ENCODE results near the gene PHEX.
A peak's percentile ranks its signal among the peaks of the same experiment; 100 is the strongest.

The PHEX gene

DNA sequence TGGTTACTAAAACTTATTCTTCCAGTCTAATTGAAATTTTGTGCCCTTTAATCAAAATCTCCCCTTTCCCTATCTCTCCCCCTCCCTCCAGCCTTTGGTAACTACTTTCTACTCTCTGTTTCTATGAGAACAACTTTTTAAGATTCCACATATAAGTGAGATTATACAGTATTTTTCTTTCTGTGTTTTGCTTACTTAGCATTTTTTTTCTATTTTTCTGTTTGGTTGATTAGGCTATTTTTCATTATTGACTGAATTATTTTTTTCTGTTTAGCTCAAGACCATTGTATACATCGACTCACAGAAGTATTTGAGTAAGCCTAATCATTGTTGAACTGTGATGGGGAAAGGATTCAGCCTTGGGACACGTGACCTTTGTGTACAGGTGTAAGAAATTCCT, 116.4 kb downstream of the PHEX start:
- no peak for DNase-seq (ENCODE audit: low read depth in 2 of 2)

DNA sequence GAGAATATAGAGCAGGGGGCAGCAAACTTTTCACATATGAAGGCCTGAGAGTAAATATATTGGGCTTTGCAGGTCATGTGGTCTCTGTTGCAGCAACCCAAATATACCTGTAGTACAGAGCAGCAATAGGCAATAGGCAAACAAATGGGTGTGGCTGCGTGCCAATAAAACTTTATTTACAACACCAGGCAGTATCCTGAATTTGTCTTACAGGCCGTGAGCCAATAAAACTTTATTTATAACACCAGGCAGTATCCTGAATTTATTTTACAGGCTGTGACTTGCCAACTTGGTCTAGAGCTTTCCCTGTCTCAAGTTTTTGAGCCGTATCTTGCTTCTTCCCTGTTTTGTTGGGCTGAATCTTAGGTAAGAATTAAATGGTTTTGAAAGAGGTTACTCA, 118.2 kb downstream of the PHEX start:
- DNase-seq (ENCODE audit: low read depth in 2 of 2), result no peak

DNA sequence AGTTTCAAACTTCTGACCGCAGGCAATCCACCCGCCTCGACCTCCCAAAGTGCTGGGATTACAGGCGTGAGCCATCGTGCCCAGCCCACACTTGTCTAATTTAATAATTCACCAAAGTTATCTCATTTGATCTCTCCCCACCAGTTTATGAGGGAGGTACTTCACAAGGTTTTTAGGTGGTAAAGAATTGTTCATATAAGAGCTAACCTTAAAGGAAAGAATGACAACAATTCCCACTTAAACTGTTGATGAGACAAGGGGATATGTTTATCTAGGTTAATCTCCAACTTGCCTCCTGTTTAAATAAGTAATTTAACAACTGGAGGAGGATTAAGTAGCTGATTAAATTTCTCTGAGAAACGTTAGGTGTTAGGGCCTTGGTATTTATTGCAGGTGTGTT, 123.0 kb downstream of the PHEX start:
- no peak for DNase-seq (ENCODE audit: low read depth in 2 of 2)

DNA sequence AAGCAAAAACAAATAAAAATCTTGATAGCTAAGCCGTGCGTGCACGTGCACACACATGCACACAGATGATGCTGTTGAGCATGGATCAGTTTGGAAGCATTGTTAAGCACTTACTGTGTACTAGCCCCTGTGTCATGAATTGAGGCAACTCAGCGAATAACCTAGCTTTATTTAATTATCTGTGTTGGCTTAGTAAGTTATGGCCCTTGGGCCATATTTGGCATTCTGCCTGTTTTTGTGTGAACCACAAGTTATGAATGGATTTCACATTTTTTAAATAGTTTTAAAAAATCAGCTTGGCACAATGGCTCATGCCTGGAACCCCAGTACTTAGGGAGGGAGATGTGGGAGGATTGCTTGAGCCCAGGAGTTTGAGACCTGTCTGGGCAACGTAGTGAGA, 126.9 kb downstream of the PHEX start:
- no peak for DNase-seq (ENCODE audit: low read depth in 2 of 2)

DNA sequence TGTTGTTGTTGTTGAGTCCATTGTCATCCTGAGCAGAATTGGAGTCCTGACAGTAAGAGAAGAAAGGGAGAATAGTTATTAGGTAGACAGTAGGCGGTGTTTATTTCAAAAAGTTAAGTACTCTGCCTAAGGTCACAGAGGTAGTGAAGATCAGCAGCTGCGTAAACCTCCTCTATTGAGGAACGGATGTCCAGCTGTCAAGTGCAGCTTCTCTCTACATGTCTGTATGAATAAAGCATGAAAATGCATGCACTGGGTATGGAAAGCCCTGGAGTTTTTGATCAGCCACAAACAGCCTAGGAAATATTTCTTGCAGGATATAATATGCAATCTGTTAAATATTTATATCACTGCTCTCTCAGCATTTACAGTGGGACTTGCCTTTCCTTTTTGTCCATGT, 131.2 kb downstream of the PHEX start:
- no peak for DNase-seq (ENCODE audit: low read depth in 2 of 2)

DNA sequence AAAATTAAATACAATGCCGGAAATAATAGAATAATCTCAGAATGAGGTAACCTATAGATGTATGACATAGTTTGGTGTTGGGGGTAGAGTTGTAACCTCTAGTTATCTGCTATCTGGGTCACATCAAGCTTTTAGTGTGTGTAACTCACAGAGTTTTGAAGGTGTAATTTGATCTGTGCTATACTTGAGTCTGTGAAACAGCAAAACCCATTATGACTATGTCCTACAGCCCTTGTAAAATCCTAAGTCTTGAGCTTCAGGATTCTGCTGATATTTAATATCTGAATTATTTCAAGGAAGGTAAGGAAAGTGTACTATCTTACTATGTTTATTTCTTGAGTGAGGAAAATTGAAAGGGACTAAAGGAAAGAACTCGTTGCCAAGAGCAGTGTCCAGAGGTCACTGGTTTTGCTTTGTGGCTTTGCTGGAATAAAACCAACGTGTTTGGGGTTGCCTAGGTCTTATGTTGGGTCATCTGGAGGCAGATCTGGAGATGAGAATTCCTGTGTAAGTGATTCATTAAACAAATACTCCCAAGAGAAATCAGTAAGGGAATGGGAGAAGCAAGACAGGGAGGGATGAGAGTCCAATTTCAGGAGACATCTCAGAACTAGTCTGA, 132.8 kb downstream of the PHEX start:
- no peak for DNase-seq (ENCODE audit: low read depth in 2 of 2)

DNA sequence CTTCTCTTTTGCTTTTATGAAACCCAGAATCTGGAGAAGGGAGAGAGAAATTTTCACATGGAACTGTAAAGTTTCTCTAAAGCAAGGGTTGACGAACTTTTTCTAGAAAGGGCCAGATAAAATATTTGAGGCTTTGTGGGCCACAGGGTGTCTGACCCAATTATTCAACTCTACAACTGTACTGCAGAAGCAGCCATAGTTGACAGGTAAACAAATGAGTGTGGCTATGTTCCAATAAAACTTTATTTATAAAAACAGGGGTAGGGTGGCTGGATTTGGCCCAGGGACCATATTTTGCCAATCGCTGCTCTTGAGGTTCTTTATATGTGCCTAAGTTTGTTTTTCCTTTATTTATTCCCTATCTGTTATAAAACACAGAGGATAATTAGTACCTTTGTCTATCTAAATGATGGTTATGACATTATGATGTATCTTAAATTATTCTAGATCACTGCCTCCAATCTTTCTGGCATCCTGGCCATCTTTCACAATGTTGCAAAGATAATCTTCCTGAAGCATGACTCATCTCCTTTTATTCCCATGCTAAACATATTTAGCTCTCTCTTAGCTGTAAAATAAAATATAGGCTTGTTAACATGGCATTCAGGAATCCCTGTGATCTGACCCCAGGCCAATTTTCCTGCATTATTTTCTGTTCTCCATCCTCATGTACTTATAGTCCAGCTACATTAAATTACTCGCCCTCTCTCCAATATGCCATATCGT, 133.8 kb downstream of the PHEX start:
- DNase-seq (ENCODE audit: low read depth in 2 of 2), result no peak

DNA sequence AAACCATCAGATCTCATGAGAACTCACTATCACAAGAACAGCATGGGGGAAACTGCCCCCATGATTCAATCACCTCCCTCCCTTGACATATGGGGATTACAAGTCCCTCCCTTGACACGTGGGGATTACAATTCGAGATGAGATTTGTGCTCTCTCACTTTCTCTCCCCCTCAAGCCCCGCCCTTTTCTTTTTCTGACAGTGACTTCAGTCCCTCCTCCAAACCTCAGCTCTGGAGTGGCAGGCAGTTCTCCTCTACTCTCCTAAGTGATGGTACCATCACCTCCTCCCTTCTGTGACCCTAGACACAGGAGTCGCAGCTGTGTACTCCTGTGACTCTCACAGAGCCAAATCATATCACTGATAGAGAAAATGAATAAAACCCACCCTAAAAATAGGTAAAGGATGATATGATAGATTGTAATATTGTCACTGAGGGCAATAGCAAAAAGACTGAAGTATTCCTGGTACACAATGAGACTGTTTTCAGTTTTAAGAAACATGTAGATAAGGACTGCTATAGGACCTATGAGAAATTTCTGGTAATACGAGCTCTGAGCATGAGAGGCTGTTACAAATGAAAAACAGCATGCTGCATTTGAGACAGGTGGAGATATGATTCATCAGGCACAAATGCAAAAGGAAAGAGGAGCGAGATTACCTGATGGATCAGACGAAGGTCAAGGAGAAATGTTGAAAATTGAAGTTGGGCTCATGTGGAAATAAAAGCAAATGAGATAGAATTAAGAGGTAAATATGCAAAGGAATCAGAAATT, 139.3 kb downstream of the PHEX start:
- DNase-seq (ENCODE audit: low read depth in 2 of 2), result no peak

DNA sequence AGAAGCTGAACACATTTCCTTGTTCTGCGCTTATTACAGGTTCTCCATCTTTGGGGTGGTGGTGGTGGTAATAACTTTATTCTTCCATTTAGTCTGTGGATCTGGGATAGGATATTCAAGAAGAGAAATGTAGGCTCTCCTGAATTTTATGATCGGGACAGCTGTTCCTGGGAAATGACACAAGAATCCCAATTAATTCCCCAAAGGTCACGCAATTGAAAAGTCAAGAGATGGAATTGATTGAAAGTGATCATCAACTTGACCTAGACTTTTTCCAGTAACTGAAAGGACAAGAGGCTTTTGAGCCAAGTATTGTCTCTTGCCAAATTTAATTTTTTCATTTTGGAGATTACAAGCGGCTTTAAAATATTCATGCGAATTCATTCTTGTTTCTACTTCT, 141.8 kb downstream of the PHEX start:
- no peak for DNase-seq (ENCODE audit: low read depth in 2 of 2)

DNA sequence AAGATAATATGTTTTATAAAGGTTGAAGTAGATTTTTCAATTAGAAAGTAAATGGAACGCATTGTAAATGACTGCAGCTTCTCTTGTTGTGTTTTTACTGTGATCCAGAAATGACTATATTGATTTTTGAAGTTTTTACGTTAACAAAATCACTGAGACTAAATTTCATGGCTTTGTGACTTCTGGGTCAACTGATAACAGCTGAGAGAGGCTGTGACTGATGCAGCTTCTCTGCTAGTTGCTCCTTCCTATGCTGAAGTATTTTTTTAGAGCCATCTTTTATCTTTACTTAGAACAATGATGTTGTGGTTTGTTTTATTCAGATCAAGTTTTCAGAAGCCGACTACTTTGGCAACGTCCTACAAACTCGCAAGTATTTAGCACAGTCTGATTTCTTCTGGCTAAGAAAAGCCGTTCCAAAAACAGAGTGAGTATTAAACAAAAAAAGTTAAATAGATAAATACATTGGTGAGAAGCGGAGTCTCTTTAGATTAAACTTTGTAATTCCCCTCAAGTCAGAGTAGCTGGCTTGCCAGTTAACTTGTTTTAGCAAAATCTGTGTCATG, 145.9 kb downstream of the PHEX start:
- DNase-seq (ENCODE audit: low read depth in 2 of 2), result no peak

DNA sequence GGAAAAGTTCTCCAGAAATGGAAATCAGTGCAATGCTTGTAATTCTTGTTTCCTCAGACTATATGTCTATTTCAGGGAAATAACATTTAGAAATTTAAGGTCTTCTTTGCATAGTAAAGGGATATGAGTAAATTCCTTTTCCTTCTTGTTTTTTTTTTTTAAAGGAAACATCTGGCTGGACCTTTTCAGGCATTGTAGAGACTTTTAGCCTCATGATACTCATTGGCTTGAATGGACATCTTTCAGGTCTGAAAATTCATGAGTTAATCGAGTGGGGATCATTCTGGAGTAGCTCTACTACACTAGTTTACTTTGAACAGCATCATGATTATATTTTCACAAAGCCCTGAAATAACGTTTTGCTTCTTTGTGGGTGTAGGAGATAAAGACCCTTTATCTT, 152.0 kb downstream of the PHEX start:
- DNase-seq (ENCODE audit: low read depth in 2 of 2), result no peak

DNA sequence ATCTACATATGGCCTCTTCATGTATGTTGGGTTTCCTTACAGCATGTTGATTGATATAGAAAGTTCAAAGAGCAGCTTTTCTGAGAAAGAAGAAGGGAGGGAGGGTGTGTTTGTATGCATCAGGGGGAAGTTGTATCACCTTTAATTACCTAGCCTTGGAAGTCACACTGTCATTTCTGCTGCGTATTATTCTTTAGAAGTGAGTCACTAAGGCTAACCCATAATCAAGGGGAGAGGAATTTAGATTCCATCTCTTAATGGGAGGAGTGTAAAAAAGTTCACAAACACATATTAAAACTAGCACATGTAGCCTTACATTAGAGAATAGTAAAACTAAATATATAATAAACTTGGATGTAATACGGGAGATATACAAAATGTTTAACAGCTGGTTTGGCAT, 154.0 kb downstream of the PHEX start:
- no peak for DNase-seq (ENCODE audit: low read depth in 2 of 2)

DNA sequence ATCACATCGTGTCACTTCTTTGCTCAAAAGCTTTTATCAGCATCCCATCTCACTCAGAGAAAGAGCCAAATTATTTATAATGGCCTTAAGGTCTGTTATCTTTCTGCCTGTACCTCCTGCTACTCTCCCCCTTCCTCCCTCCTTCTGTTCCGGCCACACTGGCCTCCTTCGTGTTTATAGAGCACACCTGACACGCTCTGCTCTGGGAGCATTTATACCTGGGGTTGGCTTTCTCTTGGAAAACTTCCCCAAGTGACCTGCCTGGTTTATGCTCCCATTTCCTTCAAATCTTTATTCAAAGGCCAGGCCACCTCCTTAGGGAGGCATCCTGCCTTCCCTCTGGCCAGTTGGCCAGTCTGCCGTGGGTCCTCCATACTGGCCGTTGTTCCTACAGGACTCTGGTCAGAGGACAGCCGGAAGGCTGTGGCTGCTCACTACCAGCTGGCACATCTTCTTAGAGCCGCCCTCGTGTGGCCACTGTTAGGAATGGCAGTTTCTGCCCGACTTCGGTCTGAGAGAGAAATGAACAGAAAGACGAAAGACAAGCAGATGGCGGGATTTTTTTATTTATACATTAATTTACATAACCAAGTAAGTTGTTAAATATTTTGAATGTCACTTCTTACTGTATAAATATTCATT, 160.4 kb downstream of the PHEX start:
- peak; percentile 14 to 22 for DNase-seq (ENCODE audit: low read depth in 2 of 2)

DNA sequence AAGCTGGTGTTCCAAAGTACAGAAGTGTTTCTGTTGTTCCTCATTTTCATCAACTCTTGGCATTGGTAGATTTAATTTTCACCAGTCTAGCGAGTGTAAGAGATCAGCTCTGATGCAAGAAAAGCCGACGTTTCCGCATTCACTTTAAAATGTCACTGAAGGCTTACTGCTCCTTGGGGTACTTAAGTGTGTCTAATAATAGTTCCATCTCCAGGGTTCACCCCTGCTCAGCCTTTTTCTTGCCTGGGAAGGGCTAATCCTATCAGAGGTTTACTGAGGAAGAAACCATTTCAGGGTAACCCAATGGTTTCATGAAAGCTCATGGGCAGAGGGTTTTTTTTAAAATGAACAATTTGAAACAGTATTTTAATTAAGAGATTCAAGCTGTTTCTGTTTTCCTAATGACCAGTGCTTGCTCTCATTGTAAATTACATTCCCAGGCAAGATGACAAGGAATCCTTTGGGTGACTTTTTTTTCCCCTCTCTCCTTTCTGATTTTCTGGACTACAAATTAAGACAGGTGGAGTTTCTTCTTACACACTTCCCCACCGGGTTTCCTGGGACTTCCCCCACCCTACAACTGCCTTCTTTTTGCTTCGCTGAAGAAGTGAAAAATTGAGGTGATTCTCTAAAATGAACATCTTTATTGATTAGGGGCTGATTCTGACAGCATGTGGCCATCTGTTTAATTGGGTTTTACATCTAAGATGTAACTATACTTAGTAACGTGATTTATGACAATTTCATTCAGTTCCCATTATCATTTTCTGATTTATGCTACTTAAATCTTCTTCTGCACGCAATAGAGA, 161.9 kb downstream of the PHEX start:
- no peak for DNase-seq (ENCODE audit: low read depth in 2 of 2)

DNA sequence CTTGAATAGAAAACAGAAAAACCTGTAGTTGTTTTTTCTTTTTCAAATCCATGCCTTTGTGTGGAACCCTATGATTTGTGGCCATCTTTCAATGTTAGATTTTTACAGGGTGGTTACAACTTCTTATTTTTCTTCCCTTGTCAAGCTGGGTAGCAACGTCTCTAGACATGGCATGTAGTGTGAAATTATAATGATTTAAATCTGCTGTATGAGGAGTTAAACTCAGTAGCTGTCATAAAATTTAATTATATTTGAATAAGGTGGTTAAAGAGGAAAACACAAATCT, 162.5 kb downstream of the PHEX start:
- DNase-seq (ENCODE audit: low read depth in 2 of 2), result no peak

DNA sequence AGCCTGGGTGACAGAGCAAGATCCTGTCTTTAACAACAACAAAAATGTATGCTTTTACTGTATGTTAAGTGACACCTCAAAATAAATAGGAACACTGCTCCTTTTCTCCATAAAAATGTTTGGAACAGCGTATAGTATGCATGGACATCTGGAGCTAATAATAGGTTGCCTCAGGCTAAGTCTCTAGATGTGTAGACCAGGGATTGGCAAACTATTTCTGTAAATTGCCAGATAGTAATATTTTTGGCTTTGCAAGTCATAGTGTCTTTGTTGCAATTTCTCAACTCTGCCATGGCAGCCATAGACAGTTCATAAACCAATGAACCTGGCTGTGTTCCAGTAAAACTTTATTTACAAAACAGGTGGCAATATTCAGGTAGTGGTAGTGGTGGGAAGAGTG, 164.0 kb downstream of the PHEX start:
- DNase-seq (ENCODE audit: low read depth in 2 of 2), result no peak

DNA sequence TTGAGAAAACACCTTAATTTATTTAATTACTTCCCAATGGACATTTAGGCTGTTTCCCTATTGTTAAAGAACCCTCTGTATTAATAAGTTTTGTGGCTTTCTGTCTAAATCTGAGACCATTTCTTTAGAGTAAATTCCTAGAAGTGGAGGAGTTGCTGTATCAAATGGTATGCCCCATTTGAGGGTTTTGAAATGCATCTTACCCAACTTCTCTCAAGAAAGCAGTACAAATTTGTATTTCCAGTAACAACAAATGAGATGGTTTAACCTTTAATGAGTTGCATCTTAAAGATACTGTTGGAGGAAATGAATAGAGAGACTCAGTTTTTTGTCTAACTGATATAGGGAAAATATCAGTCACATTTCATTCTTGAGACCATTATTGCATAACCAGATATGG, 170.1 kb downstream of the PHEX start:
- no peak for DNase-seq (ENCODE audit: low read depth in 2 of 2)

DNA sequence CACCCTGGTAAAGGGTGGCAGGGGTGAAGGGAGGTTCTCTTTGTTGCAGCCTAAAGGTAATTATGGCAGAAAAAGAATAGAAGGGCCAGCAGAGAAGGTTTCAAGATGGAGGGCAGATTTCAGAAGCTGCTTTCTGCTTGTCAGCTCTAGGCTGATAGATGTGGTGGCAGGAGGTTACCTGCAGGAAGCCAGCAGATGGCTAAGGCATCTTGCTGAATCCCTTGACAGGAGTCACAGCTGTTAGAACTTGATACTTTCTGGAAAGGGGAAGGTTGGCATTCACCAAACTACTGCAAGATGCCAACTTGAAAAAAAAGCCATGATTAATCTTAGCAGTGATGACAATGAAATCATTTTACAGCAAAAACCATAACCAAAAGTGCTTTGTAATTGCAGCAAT, 171.1 kb downstream of the PHEX start:
- no peak for DNase-seq (ENCODE audit: low read depth in 2 of 2)

DNA sequence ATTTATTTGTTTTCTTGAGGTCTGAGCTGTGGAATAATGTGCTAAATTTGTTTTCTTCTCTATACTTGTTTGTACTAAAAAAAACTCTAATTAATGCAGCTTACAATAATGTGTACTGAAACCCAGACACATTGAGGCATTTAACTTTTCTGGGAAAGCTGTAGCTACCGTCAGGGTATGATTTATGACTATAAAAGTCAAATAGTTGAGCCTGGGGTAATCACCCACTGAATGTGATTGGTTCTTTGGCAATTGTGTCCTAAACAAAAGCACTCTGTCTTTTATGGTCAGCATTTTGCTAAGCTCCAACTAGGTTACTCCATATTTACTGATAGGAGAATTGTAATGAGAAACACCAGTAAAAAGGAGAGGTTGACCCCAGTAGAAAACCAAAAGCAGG, 174.7 kb downstream of the PHEX start:
- DNase-seq (ENCODE audit: low read depth in 2 of 2), result no peak

DNA sequence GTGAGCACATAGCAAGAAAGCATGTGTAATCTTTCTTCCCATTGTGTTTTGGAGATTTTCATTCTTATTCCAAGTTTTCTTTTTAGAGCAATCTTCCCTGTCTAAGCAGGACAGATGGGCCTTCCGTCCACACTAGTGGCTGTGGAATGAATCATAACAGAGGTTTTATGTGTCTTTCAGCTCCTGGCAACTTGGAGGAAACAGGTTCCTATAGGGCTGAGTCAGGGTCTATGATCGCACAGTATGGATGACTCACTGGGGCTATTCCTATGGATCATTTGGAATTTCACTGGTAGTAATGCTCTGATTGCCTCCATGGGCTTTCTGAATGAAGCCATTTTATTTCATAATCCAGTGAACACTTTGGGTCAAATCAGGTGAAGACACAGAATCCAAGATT, 188.8 kb downstream of the PHEX start:
- DNase-seq (ENCODE audit: low read depth in 2 of 2), result no peak

DNA sequence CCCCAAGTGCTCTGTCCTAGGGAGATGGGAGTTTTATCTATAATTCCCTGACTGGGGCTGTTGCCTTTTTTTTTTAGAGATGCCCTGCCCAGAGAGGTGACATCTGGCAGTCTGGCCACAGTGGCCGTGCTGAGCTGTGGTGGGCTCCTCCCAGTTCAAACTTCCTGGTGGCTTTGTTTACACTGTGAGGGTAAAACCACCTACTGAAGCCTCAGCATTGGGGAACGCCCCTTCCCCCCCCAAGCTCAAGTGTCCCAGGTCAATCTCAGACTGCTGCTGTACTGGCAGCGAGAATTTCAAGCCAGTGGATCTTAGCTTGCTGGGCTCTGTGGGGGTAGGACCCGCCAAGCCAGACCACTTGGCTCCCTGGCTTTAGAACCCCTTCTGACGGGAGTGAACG, 202.3 kb downstream of the PHEX start:
- DNase-seq (ENCODE audit: low read depth in 2 of 2), result no peak

DNA sequence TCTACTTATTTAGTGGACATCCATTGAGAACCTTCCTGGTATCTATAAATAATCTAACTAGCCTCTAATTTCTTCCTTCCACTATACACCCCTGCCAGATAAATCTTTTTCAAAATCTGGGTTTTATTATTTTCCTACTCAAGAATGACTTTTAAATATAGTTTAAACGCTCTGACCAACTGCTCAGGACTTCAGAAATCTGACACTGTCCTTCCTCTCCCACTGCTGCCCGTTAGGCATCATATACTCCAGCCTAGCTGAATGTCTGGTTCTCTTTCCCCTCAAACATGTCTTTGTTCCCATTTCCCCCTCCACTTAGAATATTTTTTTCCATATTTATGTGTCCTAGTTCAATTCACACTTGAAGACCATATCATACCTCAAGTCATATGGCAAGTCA, 205.4 kb downstream of the PHEX start:
- DNase-seq (ENCODE audit: low read depth in 2 of 2), result no peak
